Peyer's patch (tissue), 4 donors: ENCODE measurements around the gene NME7. TPM values are rescaled to one million over a fixed set of nuclear protein-coding genes. Genes with fewer than 3 reads are reported as not detected.
"Not testable (repeated sequence)": the region's sequence is repeated elsewhere in the genome, so short reads cannot be mapped to it uniquely, and the experiment has no call there.

Experiments
- DNase-seq, 3 donors: peaks; one replicate each; pipeline ENCODE4 v3.0.0-alpha.2; 2017 to 2019
- H3K27ac ChIP-seq, 4 donors: fragments of 200-600 bp; sonication (generic); one replicate each; pipeline ENCODE4 v1.5.1; 2016 to 2019
- H3K27me3 ChIP-seq, 2 donors: fragments of 200-600 bp; sonication (generic); one replicate each; pipeline ENCODE4 v1.5.1; 2019
- H3K36me3 ChIP-seq, 3 donors: fragments of 200-600 bp; sonication (generic); one replicate each; pipeline ENCODE4 v1.5.1; 2016 to 2019
- H3K4me1 ChIP-seq, 4 donors: fragments of 200-600 bp; sonication (generic); one replicate each; pipeline ENCODE4 v1.5.1; 2016 to 2019
- H3K4me3 ChIP-seq, 4 donors: fragments of 200-600 bp; sonication (generic); 1 replicate in 3 of 4; 2 replicates in 1 of 4; pipeline ENCODE4 v1.5.1; 2016 to 2019; ENCODE audit warnings: mild to moderate bottlenecking in 1 of 4
- H3K9me3 ChIP-seq, 4 donors: fragments of 200-600 bp; sonication (generic); one replicate each; pipeline ENCODE4 v1.5.1; 2016 to 2019; ENCODE audit warnings: mild to moderate bottlenecking in 1 of 4
- CTCF ChIP-seq, 6 experiments: fragments of 450-650 bp in 4 of 6; fragments of 200-600 bp in 2 of 6; sonication (generic) in 1 of 6; IDR thresholded peaks; one replicate each; pipeline ENCODE4 v1.5.1; 2017 to 2019; ENCODE audit warnings: antibody characterized with exemption in 6 of 6, mild to moderate bottlenecking in 3 of 6, moderate library complexity in 1 of 6
- POLR2A ChIP-seq, 2 donors: fragments of 450-650 bp; IDR thresholded peaks; one replicate each; pipeline ENCODE4 v1.5.1; 2017; ENCODE audit warnings: antibody characterized with exemption in 2 of 2, mild to moderate bottlenecking in 2 of 2, moderate library complexity in 2 of 2
- total RNA-seq, 4 donors: library from RNA; depleted of rRNA; stranded (reverse); fragments of >200 nt; gene quantifications; one replicate each; pipeline ENCODE4 v1.1.0, GENCODE V29; 2016

The NME7 gene
- total RNA-seq, 4 donors from 2014 or later: 3.3 to 12.7 (median 4.6) TPM

GRCh38 chr1:169196581-169196980 is 171.0 kb downstream of the NME7 start:
- Histone ChIP-seq H3K4me1 (no peaks in the 10 kb centered on the region), H3K9me3 (no peaks in the 10 kb centered on the region), H3K4me3 (no peak overlapping the region), H3K27me3 (no peaks in the 10 kb centered on the region), H3K36me3 (no peaks in the 10 kb centered on the region), H3K27ac (no peak overlapping the region)
- no peak for TF ChIP-seq POLR2A (IDR thresholded peaks at IDR 0.05)
- no peak for TF ChIP-seq CTCF (IDR thresholded peaks at IDR 0.05)
- no peak for DNase-seq

GRCh38 chr1:169196161-169196560 is 171.4 kb downstream of the NME7 start:
- Histone ChIP-seq H3K9me3 (no peaks in the 10 kb centered on the region), H3K4me1 (no peaks in the 10 kb centered on the region), H3K27ac (no peak overlapping the region), H3K36me3 (no peaks in the 10 kb centered on the region), H3K27me3 (no peaks in the 10 kb centered on the region), H3K4me3 (no peak overlapping the region)
- TF ChIP-seq CTCF (IDR thresholded peaks at IDR 0.05) (no peak), POLR2A (IDR thresholded peaks at IDR 0.05) (no peak)
- DNase-seq: no peak

GRCh38 chr1:169193191-169193850 is 174.3 kb downstream of the NME7 start:
- no peak overlapping the region for H3K27ac ChIP-seq
- H3K9me3 ChIP-seq: no peaks in the 10 kb centered on the region
- no peak for DNase-seq
- H3K4me3 ChIP-seq: no peak overlapping the region
- H3K36me3 ChIP-seq: no peaks in the 10 kb centered on the region
- H3K4me1 ChIP-seq: no peaks in the 10 kb centered on the region
- TF ChIP-seq CTCF (IDR thresholded peaks at IDR 0.05): no peak
- TF ChIP-seq POLR2A (IDR thresholded peaks at IDR 0.05): no peak
- H3K27me3 ChIP-seq: no peaks in the 10 kb centered on the region

- DNase-seq: no peak
- no peak overlapping the region for H3K27ac ChIP-seq
- TF ChIP-seq POLR2A (IDR thresholded peaks at IDR 0.05): no peak
- TF ChIP-seq CTCF (IDR thresholded peaks at IDR 0.05): no peak
- H3K36me3 ChIP-seq: no peaks in the 10 kb centered on the region
- H3K9me3 ChIP-seq: no peaks in the 10 kb centered on the region
- no peak overlapping the region for H3K4me3 ChIP-seq
- H3K27me3 ChIP-seq: no peaks in the 10 kb centered on the region
- no peaks in the 10 kb centered on the region for H3K4me1 ChIP-seq
These were observed 181.5 kb downstream of the NME7 start for GRCh38 chr1:169186106-169186505.

GRCh38 chr1:169184812-169185211 is 182.8 kb downstream of the NME7 start:
- Histone ChIP-seq H3K9me3 (no peaks in the 10 kb centered on the region), H3K27me3 (no peaks in the 10 kb centered on the region), H3K36me3 (no peaks in the 10 kb centered on the region), H3K4me1 (no peaks in the 10 kb centered on the region), H3K27ac (no peak overlapping the region), H3K4me3 (no peak overlapping the region)
- TF ChIP-seq CTCF (IDR thresholded peaks at IDR 0.05): no peak
- TF ChIP-seq POLR2A (IDR thresholded peaks at IDR 0.05): no peak
- no peak for DNase-seq

- no peaks in the 10 kb centered on the region for H3K4me1 ChIP-seq
- no peak for DNase-seq
- TF ChIP-seq POLR2A (IDR thresholded peaks at IDR 0.05): no peak
- TF ChIP-seq CTCF (IDR thresholded peaks at IDR 0.05): no peak
- H3K9me3 ChIP-seq: no peaks in the 10 kb centered on the region
- H3K36me3 ChIP-seq: no peaks in the 10 kb centered on the region
- no peak overlapping the region for H3K27ac ChIP-seq
- no peaks in the 10 kb centered on the region for H3K27me3 ChIP-seq
- H3K4me3 ChIP-seq: no peak overlapping the region
These were observed 187.4 kb downstream of the NME7 start for GRCh38 chr1:169180174-169180573.

GRCh38 chr1:169179431-169179830 is 188.2 kb downstream of the NME7 start:
- H3K27me3 ChIP-seq, H3K36me3 ChIP-seq, H3K4me1 ChIP-seq, H3K9me3 ChIP-seq, H3K4me3 ChIP-seq, H3K27ac ChIP-seq, DNase-seq: not testable (repeated sequence)
